Measurements from ENCODE around the gene PRKAG2.

Gene PRKAG2

GRCh38 chr7:151900986-151901621 lies 24.2 kb upstream of the PRKAG2 start:
- DNase-seq (ENCODE audit: low spot score), result no peak

- no peak for DNase-seq (ENCODE audit: low spot score)
Observed at GRCh38 chr7:151900591-151900985, 23.7 kb upstream of the PRKAG2 start.

GRCh38 chr7:151899513-151900360 lies 22.8 kb upstream of the PRKAG2 start:
- no peak for DNase-seq (ENCODE audit: low spot score)

- DNase-seq (ENCODE audit: low spot score), result no peak
Observed at GRCh38 chr7:151897951-151898686, 21.2 kb upstream of the PRKAG2 start.

- peak; percentile 44 for DNase-seq (ENCODE audit: low spot score)
Observed at GRCh38 chr7:151897161-151897731, 20.3 kb upstream of the PRKAG2 start.

GRCh38 chr7:151896486-151896885 lies 19.6 kb upstream of the PRKAG2 start:
- no peak for DNase-seq (ENCODE audit: low spot score)

- DNase-seq (ENCODE audit: low spot score), result no peak
Observed at GRCh38 chr7:151896086-151896485, 19.2 kb upstream of the PRKAG2 start.

- no peak for DNase-seq (ENCODE audit: low spot score)
Observed at GRCh38 chr7:151895631-151896031, 18.7 kb upstream of the PRKAG2 start.

GRCh38 chr7:151895008-151895630 lies 18.2 kb upstream of the PRKAG2 start:
- no peak for DNase-seq (ENCODE audit: low spot score)

- DNase-seq (ENCODE audit: low spot score), result no peak
Observed at GRCh38 chr7:151894111-151895007, 17.4 kb upstream of the PRKAG2 start.

- no peak for DNase-seq (ENCODE audit: low spot score)
Observed at GRCh38 chr7:151893405-151893923, 16.5 kb upstream of the PRKAG2 start.

GRCh38 chr7:151891753-151892152 lies 14.8 kb upstream of the PRKAG2 start:
- DNase-seq (ENCODE audit: low spot score), result no peak

- DNase-seq (ENCODE audit: low spot score), result no peak
Observed at GRCh38 chr7:151891182-151891581, 14.3 kb upstream of the PRKAG2 start.

- no peak for DNase-seq (ENCODE audit: low spot score)
Observed at GRCh38 chr7:151890355-151891004, 13.6 kb upstream of the PRKAG2 start.

- DNase-seq (ENCODE audit: low spot score), result no peak
Observed at GRCh38 chr7:151889406-151890354, 12.8 kb upstream of the PRKAG2 start.

GRCh38 chr7:151888079-151889067 lies 11.5 kb upstream of the PRKAG2 start:
- DNase-seq (ENCODE audit: low spot score), result no peak

GRCh38 chr7:151886783-151887182 lies 9.9 kb upstream of the PRKAG2 start:
- no peak for DNase-seq (ENCODE audit: low spot score)

GRCh38 chr7:151885202-151885580 lies 8.3 kb upstream of the PRKAG2 start:
- no peak for DNase-seq (ENCODE audit: low spot score)
